ENCODE results near the gene ZNF438. TPM values are rescaled to one million over a fixed set of nuclear protein-coding genes. Genes with fewer than 3 reads are reported as not detected.

The ZNF438 gene
- total and polyA plus RNA-seq, 2 of the 8 experiments (the other 6 are each of a cell fraction or from before 2014, with no cell fraction given), result 0.95 to 1.7 TPM

- Histone ChIP-seq H3K18ac (ENCODE audit: extremely low read depth, low read length) (no peak overlapping the region), H4K8ac (ENCODE audit: extremely low read depth, insufficient read depth, low read length) (no peak overlapping the region), H4K20me1 (replicated peaks in 1 of 2; ENCODE audit: control insufficient read depth in 1 of 2, insufficient read depth in 2 of 2, low read length in 2 of 2) (no peaks in the 10 kb centered on the region), H2AFZ (ENCODE audit: low read length) (no peak overlapping the region), H3K36me3 (ENCODE audit: control insufficient read depth in 2 of 4, insufficient read depth in 4 of 4, low read length in 3 of 4) (no peaks in the 10 kb centered on the region), H2BK20ac (ENCODE audit: low read length) (no peak overlapping the region), H4K91ac (replicated peaks; ENCODE audit: insufficient read length, low read length) (no peak overlapping the region), H4K5ac (ENCODE audit: insufficient read length, low read depth, low read length) (no peak overlapping the region), H3K4me1 (replicated peaks in 1 of 4; ENCODE audit: control insufficient read depth in 3 of 4, insufficient read depth in 4 of 4, low read length in 3 of 4) (no peaks in the 10 kb centered on the region; a peak in 1 of 7 replicates), H3K4me3 (ENCODE audit: extremely low read depth in 1 of 4, insufficient read depth in 2 of 4, low read depth in 3 of 4, low read length in 4 of 4) (no peak overlapping the region), H3K23ac (ENCODE audit: insufficient read length) (no peak overlapping the region), H2BK120ac (replicated peaks; ENCODE audit: low read depth, low read length) (no peak overlapping the region), H3K56ac (replicated peaks; ENCODE audit: insufficient read length, low read depth, low read length) (no peak overlapping the region), H3K27ac (ENCODE audit: low read depth, low read length) (no peak overlapping the region), H3K27me3 (replicated peaks in 1 of 4; ENCODE audit: control insufficient read depth in 3 of 4, extremely low read depth in 1 of 4, insufficient read depth in 3 of 4, low read length in 3 of 4) (no peaks in the 10 kb centered on the region), H3K79me1 (ENCODE audit: low read depth, low read length) (no peaks in the 10 kb centered on the region), H3K4ac (replicated peaks; ENCODE audit: insufficient read length, low read depth, low read length) (no peak overlapping the region), H2BK5ac (ENCODE audit: low read depth, low read length) (no peak overlapping the region), H2BK15ac (ENCODE audit: low read length) (no peak overlapping the region), H2BK12ac (ENCODE audit: low read depth, low read length) (no peak overlapping the region), H3K23me2 (ENCODE audit: low read depth, low read length) (no peaks in the 10 kb centered on the region), H3K14ac (ENCODE audit: insufficient read length) (no peak overlapping the region), H3K9me3 (ENCODE audit: insufficient read depth in 2 of 2, low read depth in 1 of 2, low read length in 1 of 2) (no peaks in the 10 kb centered on the region), H3K9ac (replicated peaks in 1 of 4; ENCODE audit: extremely low read depth in 1 of 4, low read depth in 3 of 4, low read length in 3 of 4) (no peak overlapping the region), H3K4me2 (ENCODE audit: insufficient read depth in 1 of 2, low read depth in 2 of 2, low read length in 2 of 2) (no peak overlapping the region), H2AK5ac (ENCODE audit: low read depth, low read length) (no peak overlapping the region), H3K79me2 (ENCODE audit: control insufficient read depth in 1 of 2, insufficient read depth in 2 of 2, low read length in 2 of 2) (no peaks in the 10 kb centered on the region)
- WGBS, 2 experiments (ENCODE audit: extremely low coverage in 1 of 2, insufficient coverage in 1 of 2, insufficient read length in 1 of 2, insufficient replicate concordance in 2 of 2, low coverage in 1 of 2, low lambda C conversion rate in 2 of 2, missing lambda C conversion rate in 1 of 2), result 100% methylated on average over 2 of the region's 2 CpGs; no CpG with 5 or more reads in 1 of the 2 experiments
- DNase-seq (ENCODE audit: low read depth in 1 of 2, low spot score in 2 of 2) (no peak), FAIRE-seq (no peak)
- ChIA-PET POLR2A (ENCODE audit: partially characterized antibody) (no interaction called here), CTCF (ENCODE audit: partially characterized antibody) (no interaction called here)
- TF ChIP-seq EZH2 (IDR thresholded peaks at IDR 0.05; ENCODE audit: low read depth, low read length, severe bottlenecking) (no peak), SP1 (IDR thresholded peaks at IDR 0.05; ENCODE audit: low read depth, low read length) (no peak), KDM1A (IDR thresholded peaks at IDR 0.05; ENCODE audit: borderline replicate concordance, low read length) (no peak), RXRA (IDR thresholded peaks at IDR 0.05; ENCODE audit: insufficient read depth, low read depth, low read length) (no peak), GABPA (IDR thresholded peaks at IDR 0.05; ENCODE audit: borderline replicate concordance, insufficient read depth, low read length) (no peak), SIRT6 (IDR thresholded peaks at IDR 0.05; ENCODE audit: low read length) (no peak), POLR2AphosphoS5 (IDR thresholded peaks at IDR 0.05; ENCODE audit: low read depth, low read length) (no peak), TEAD4 (IDR thresholded peaks at IDR 0.05; ENCODE audit: low read depth, low read length) (no peak), RBBP5 (IDR thresholded peaks at IDR 0.05; ENCODE audit: borderline replicate concordance, low read depth, low read length) (no peak), ZNF274 (IDR thresholded peaks at IDR 0.05; ENCODE audit: borderline replicate concordance, extremely low read depth, low read length) (no peak), JUND (IDR thresholded peaks at IDR 0.05; ENCODE audit: low read length) (no peak), ATF2 (IDR thresholded peaks at IDR 0.05; ENCODE audit: low read length) (no peak), SP4 (IDR thresholded peaks at IDR 0.05; ENCODE audit: low read length) (no peak), KDM4A (IDR thresholded peaks at IDR 0.05; ENCODE audit: low read depth, low read length, severe bottlenecking) (no peak)
These were observed 231.3 kb downstream of the ZNF438 start for GRCh38 chr10:30800368-30800767.
